HG02623 (cell line): ENCODE results near the gene ADAM10.

Experiments used
- ATAC-seq: cut with Tn5 transposase; IDR thresholded peaks from one replicate; pipeline ENCODE4 v1.9.1; 2021; ENCODE audit warnings: moderate library complexity; ENCODE audit not compliant: unreplicated experiment

Gene ADAM10

DNA sequence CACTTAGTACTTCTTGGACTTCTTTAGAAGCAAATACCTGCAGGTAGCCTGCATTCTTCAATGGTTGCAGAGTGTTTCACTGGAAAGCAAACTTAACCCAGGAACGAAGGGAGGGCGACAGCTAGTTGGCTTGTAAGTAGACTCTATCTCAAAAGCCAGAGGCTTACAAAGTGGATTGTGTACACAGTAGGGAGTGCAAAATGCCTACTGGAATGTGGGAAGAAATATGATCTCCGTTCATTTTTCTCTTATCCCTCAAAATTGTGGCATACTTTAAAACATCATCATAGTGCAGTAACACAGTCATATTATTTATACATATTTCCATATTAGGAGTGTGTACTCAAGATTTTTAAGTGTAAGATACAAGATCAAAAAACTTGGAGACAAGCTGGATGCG is 162.0 kb downstream of the ADAM10 start:
- ATAC-seq: no peak

DNA sequence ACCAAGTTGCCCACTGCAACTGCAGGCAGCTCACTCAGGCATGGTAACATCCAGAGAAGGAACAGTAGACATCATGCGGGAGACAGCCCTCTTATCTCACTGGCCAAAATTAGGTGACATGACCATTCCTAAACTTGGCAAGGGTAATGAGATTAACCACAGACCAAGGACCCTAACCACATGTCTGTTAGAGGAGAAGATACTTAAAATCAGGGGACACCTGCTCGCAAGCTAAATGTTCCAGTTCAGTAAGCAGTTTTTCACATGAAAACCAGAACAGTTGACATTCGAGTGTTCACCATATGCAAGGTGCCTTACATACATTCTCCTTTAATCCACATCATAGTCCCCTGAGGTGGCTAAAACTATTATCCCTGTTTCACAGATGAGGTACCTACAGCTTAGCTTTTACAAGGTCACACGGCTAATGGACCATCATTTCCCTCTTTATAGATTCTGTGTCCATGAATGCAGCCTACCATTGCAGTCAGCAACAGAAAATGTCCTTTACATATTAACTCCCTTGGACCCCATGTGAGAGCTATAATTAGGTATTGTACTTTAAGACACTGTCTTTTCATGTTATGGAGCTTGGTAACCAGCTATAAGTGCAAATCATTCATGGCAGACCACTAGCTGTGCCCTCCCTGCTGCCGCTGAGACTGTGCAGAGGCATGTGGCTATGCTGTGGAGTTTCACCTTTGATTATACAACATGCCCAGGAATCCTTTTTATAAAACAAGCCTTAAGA is 163.6 kb downstream of the ADAM10 start:
- no peak for ATAC-seq

DNA sequence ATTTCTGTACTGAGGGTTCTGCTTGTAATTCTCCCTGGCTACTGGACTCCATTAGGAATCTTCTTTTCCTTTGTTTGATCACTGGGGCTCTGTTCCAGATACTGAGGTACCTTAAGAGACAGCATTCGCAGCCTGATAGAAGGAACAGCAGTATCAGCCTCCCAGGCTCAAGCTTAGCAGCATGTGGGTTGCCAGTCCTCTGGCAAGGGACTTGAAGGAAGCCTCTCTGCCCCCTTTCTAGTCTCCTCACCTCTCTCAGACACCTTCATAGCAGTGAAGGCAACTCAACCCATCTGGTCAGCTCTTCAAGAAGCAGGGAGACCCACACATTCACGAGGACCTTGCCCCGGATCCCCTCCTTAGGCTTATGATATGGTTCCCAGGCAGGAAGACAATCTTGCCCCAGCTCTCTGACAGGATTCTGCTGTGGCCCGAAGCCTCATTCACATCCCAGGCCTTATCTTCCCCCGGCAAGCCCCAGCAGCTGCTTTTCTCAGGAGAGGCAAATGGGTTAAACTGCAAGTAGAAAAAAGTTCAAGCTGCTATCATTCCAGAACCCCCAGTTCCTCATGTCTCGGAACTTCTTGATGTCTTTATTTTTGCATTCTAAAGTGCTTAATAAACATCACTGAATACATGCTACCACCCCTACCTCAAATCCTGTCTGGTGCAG is 164.6 kb downstream of the ADAM10 start:
- ATAC-seq: no peak

DNA sequence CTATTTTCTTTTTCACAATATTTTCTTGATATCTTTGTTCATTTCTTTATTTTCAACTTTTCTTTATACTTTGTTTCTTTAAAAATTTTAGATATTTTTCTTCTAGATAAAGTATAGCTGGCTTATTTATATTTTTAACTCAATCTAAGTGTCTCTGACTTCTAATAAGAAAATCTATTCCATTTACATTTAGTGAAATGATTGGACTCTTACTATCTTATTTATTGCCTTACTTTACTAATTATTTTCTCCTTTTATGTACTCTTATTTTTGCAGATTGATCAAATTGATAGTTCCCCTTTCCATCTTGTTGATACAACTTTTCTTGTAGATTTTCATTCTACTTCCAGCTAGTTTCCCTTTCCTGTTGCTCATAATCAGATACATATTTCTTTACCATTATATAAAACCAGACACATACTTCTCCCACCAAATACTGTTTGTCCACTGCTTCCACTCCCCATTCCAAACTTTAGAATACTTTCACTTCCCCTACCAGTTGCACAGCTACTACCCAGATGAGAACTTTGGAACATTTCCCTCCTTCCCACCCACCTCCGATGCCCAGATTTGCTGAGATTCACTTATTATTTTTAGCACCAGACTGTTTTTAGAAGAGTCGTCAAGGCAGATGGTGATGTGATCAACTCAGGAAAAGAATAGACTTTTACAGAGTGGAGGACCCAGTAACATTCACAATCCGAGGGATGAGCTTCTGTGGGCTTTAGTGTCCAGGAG is 166.2 kb downstream of the ADAM10 start:
- ATAC-seq: no peak

DNA sequence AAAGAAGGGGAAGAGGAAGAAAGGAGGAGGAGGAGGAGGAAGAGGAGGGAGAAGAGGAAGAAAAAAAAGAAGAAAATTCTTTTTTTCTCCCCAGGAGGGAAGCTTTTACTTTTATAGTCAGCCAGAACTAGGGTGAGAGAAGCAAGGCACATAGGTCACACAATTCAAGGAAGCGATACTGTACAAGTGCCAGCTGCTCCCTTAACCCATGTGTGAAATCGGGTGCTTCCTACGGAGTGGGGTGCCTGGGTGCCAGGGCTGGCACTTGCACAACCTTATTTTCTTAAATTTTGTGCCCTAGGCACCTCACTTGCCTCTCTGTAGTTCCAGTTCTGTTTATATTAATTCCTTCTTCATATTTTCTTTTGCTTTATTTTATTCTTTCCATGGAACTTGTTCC is 167.3 kb downstream of the ADAM10 start:
- ATAC-seq: no peak

DNA sequence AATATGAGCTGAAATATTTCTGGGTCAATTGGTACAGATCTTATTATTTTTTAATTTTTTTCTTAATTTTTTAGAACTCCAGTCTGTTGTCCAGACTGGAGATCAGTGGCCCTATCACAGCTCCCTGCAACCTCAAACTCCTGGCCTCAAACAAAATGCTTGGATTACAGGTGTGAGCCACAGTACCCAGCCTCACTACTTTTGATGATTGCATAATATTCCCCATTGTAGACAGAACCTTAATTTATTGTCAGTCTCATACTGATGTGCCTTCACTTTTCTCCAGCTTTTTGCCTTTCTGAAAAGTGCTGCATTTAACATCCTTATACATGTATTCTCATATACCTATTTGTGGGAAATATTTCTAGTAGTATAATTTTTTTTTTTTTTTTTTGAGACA is 172.8 kb downstream of the ADAM10 start:
- ATAC-seq: no peak

DNA sequence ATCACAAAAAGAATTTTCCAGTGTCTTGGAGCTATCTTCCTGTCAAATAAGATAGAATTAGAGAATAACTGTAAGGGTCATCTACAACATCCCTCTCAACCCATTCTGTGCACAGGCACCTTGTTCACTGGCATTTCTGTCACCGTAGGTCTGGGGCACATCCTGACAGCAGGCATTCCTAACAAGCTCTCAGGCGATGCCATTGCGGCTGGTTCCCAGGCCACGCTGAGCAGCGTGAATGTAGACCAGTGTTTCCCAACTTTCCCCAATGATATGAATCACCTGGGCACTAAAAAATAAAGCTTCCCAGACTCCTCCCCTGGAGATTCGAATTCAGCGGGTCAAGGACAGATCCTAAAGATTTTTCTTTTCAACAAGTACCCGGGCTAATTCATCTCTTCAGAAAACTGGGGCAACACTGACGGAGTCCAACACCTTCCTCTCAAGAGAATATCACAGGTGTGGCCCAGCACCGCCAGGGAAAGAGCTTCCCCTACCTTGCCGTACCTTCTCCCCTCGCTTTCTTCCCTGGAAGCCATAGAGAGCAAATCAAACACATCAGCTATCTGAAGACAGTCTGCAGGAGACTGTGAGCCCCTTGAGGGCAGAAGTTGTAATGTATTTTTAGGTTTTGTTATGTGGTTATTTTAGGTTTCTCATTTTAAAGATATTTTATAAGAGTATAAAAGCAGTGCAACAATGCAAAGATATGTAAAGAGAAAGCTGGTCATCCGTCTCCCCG is 174.3 kb downstream of the ADAM10 start:
- ATAC-seq: no peak

DNA sequence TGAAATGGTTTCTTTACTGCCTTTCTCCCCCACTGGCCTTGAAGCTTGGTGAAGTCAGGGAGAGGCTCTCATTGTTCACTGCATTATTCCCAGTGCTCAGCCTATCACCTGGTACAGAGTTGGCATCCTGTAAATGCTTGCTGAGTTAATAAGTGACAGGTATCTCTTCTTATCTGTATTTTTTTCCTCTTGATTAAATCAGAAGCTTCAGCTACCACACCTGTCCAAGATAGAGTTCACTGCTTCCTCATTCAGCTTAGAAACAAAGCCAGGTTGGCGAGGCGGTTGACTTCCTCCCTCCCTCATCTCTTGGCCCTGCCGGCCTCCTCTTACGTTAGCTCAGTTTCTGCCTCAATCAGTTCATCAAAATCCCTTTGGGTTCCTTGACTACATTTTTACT is 174.9 kb downstream of the ADAM10 start:
- ATAC-seq: no peak

DNA sequence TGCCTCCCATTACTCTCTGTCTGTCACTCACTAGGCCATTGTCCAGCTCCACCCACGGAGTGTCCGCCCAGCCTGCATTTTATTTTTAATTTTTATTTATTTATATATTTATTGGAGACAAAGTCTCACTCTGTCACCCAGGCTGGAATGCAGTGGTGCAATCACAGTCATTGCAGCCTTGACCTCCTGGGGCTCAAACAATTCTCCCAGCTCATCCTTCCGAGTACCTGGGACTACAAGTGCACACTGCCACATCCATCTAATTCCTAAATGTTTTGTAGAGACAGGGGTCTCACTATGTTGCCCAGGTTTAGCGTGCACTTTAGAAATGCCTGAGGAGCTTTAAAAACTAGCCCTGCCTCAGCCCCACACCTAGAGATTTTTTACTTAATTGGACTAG is 176.2 kb downstream of the ADAM10 start:
- no peak for ATAC-seq

DNA sequence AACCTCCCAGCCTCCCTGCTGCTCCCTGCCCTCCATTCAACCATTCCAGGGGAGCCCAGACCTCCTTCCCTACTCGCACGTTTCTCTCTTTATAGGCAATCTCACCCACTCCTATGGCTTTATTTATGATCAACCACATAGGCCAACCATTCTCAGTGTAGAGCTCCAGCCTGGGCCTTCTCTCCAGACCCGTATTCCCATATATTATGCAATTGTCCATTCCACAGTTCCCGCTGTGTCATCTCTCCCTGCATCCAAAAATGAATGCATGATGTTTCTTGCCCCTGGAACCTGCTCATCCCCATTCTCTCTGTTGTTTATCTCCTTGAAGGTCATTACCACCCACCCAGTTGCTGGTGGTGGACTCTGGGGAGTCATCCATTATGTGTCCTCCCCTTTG is 177.0 kb downstream of the ADAM10 start:
- ATAC-seq: no peak

DNA sequence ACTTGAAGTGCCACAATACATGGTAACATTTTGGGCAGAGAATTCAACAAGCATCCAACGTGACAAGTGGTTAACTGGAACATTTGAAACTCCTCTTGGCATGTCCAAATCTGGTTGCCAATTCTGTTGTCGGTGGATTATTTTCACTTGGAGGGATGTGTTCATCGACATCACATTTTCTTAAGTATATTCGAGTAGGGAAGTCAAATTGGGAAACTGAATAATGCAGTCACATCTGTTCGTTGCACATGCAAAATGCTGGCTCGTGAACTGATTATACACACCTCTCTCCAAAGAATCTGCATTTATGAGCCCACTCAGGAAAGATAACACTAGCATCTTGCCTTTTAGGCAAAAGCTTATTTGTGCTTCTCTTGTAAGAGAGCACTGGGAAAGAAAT is 178.0 kb downstream of the ADAM10 start:
- ATAC-seq: no peak

DNA sequence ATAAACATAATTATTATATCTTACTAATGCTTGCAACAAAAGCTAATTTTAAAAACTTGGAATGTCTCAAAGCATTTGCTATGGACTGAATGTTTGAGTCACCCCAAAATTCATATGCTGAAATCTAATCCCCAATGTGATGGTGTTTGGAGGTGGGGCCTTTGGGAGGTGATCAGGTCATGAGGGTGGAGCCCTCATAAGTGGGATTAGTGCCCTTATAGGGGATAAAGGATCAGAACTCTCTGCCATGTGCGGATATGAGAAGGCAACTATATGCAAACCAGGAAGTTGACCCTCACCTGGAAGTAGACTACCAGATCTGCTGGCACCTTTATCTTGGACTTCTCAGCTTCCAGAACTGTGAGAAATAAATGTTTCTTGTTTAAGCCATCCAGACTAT is 180.1 kb downstream of the ADAM10 start:
- ATAC-seq: no peak

DNA sequence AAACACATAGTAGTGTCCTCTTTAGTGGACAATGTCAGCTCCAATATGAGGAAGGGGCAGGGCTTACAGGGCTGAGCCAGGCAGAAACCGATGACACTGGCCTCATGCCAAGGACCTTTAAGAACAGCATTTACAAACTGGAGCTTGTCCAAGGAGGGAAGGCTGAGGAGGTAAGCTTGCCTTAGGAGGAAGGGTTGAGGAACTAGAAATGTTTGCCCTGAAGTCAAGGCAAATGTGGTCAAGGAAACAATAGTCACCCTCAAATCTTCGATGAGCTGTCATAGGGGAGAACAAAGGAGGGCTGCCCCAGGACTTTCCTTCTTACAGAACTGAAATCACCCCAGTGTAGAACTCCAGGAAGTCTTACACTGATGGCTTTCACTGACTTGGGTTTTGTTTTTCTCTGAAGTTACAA is 181.3 kb downstream of the ADAM10 start:
- no peak for ATAC-seq

DNA sequence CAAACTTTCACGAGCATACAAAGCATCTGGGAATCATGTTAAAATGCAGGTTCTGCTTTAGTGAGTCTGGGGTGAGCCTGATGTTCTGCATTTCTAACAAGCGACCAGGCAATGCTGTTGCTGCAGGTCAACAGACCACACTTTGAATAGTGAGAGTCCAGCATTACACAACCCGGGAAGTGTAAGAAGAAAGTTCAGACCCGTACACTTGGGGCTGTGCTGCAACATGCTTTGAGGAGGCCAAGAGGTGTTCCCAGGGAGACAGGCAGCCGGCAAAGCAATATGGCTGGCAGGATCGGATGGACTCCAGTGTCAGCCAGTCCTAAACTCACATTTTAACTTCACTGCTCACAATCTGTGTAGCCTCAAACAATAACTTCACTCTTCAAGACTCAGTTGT is 183.5 kb downstream of the ADAM10 start:
- no peak for ATAC-seq

DNA sequence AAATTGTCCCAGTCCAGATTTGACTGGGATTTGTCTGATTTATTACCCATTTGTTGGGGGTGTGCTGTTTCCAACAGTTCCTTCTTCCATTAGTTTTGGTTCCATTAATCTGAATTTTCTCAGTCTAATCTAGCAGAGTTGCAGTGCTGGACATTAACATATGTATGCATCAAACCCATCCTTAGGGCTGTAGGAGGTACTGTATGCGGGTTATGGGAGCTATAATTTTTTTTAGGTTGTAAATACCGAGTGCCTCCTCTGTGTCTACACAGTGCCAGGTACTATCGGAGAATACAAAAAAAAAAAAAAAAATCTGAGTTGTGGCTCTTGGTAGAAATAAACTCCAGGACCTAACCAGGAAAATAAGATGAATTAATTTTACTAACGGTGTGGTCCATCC is 183.9 kb downstream of the ADAM10 start:
- no peak for ATAC-seq

DNA sequence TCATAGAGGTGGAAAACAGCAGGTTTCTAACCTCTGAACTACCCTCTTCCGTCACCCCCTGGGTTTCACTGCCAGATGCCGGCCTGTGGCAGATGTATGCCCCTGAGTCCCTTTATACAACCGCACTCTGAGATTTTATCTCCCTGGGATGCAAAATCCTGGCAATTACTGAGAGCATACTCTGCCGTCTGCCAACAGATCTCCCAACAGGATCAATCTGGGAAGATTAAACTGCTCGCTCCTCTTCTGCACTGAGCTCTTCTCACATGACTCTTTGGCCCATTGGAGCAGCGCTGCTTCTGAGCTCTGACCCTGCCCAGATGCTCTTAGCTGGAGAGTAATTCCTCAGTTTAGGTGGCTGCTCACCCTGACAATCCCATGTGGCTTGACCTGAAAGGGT is 184.5 kb downstream of the ADAM10 start:
- ATAC-seq: no peak

DNA sequence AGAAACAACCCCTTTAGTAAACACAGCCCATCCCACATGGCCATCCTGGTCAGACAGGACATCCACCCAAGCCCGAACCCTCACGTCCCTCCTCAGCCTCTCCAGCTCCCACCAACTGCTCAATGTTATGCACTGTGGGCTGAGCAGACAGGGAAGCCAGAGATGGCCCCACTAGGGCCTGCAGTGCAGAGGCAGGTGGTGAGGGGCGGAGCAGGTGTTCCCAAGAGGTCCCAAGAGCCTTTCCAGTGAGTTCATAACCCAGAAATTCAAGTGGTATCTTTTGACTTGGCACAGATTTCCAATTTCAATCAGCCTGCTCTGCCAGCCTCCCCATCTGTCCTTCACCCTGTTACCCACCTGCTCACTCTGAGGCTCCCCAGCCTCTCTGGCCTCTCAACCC is 187.4 kb downstream of the ADAM10 start:
- ATAC-seq: no peak

DNA sequence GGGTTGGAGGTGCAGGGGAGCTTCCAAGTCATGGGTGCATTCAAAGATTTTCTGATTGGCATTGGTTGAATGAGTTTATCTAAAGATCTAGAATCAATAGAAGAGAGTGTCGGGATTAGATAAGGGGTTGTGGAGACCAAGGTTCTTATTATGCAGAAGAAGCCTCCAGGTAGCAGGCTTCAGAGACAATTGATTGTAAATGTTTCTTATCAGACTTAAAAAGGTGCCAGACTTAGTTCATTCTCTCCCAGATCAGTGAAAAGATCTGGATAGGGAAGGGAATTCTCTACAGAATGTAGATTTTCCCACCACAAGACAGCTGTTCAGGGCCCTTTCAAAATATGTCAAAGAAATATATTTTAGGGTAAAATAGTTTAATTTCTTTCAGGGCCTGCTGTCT is 188.2 kb downstream of the ADAM10 start:
- ATAC-seq: no peak

DNA sequence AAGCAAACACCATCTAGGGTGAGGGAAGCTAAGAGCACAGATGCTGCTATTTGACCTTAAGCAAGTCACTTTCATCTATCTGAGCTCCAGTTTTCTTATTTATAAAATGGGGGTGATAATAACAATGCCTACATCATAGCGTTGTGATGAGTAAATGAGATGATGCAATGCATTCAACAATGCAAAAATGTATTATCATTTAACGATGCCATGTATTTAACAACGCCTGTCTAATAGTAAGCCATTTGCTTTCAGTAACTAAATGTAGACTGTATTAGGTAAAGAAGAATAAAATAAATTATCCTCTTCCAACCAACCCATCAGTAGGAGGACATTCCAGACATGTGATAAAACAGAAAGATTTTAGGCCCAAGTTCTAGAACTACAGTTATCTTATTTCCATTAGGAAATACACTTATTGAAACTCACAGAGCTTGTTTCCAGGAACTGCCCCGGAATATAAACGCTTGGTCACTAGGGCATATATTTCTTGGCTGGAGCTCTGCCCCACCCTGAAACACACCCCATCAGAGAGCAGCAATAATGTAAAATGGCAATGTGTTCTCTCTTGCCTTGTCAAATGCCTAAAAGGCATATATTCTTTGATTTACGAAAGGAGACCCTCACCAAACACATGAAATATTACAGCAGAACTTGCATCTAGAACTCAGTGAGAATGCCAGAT is 189.5 kb downstream of the ADAM10 start:
- no peak for ATAC-seq

DNA sequence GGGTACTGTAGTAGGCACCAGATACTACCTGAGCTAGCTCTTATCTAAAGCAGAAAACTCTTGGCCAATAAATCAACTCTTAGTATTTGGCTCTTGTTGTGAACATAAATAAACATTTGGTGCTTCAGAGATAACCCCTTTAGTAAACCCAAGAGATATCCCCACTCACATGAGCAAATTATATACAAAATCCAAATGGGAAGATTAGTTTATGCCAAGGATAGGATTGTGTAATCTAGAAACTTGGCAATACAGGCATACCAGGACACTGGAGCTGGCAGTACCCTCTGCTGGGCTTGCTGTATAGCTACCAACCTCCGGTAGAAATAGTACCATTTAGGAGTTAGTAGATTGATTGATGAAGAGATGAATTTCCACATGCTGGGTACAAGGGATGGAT is 190.7 kb downstream of the ADAM10 start:
- no peak for ATAC-seq

DNA sequence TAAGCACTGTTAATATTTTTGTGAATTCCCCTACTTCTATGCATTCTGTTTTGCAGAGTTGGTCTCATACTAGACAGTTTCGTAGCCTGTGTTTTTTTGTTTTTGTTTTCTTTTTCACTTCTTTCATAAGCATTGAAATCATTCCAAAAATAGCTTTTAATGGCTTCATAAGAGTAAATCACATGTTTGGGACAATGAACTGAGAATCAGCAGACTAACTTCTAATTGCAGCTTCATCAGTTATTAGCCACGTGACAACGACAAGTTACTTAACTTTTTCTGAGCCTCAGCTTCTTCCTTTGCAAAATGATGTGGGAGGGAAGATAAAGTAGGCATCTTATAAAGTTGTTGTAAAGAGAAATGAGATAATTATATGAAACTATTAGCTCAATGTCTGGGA is 193.0 kb downstream of the ADAM10 start:
- no peak for ATAC-seq
